Epidermal melanocyte (primary cell): ENCODE results near the gene TTC21A.
A peak's percentile ranks its signal among the peaks of the same experiment; 100 is the strongest.

Source experiments
- DNase-seq: peaks from one replicate; pipeline ENCODE4 v3.0.0; 2011; ENCODE audit warnings: low spot score; ENCODE audit not compliant: insufficient read length

TTC21A gene

GRCh38 chr3:39177708-39178332 is 70.3 kb downstream of the TTC21A start:
- peak; percentile 93 for DNase-seq

- no peak for DNase-seq
Measured at GRCh38 chr3:39178553-39178952, 71.1 kb downstream of the TTC21A start.

DNA sequence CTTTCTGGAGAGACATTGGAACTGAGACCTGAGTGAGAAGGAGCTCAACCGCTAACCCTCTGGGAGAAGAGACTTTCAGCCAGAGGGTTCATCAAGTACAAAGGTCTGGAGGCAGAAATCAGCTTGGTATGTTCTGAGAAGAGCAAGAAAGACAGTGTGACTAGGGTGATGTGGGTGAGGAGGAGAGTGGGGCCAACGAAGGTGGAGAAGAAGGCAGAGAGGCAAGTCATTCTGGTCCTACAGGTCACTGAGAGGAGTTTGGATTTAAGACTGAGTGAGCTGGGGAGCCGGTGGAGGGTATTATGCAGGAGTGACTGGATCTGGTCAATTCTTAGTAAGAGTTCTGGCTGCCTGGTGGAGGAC is 72.7 kb downstream of the TTC21A start:
- no peak for DNase-seq

- peak; percentile 59 for DNase-seq
Measured at GRCh38 chr3:39180546-39181346, 73.3 kb downstream of the TTC21A start.

- no peak for DNase-seq
Measured at GRCh38 chr3:39181408-39182335, 74.2 kb downstream of the TTC21A start.

DNA sequence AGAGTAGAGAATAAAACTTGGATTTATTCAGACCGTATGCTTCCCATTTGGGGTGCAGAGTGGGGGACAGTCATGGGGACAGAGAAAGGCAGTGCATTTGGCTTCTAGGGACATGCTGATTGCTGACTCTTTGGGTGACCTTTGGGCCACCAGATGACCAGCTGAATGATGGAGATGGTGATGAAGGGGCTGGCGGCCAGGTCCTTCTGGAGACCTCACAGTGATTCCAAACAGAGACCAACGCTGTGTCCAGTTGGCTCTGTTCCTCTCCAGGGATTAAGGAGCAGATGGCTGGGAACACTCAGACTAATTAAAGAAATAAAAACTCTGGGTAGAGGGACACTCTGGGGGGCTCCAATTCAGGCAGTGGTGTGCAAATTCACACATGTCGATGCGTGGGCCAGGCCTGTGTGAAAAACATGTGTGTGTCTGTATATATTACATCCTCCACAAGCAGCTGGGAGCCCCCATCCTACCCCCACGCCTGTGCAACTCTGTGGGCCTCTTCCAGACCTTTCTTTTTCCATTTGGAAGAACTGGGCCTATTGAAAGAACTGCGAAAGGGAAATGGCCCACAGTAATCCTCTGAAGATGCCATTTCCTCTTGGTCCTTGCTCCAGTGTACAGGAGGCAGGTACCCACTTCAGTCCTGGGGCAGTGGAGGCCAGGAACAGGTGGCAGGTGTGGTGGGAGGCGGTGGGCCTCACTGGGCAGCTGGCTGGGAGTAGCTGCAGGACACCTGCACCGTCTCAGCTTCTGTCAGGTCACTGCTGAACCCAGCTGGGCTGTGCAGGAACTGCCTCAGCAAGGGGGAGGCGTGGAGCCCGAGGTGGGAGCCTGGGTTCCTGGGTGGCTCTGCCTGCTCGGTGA is 76.0 kb downstream of the TTC21A start:
- no peak for DNase-seq

GRCh38 chr3:39184081-39184967 is 76.8 kb downstream of the TTC21A start:
- no peak for DNase-seq

DNA sequence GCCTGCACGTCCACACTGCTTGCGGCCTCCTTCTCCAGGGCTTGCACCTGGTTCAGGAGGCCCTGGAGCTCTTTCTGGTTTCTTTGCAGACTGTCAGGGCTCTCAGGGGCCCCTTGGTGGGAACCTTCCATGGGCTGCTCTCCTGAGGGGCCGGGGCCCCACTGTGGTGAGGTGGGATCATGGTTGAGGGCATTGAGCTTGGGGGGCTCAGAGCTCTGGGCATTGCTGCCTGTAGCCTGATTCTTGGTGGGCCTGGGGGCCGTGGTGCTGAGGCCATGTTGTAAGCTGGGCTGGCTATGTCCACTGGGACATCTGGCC is 77.4 kb downstream of the TTC21A start:
- DNase-seq: no peak

GRCh38 chr3:39185326-39185958 is 78.0 kb downstream of the TTC21A start:
- no peak for DNase-seq

- no peak for DNase-seq
Measured at GRCh38 chr3:39185959-39186691, 78.6 kb downstream of the TTC21A start.

DNA sequence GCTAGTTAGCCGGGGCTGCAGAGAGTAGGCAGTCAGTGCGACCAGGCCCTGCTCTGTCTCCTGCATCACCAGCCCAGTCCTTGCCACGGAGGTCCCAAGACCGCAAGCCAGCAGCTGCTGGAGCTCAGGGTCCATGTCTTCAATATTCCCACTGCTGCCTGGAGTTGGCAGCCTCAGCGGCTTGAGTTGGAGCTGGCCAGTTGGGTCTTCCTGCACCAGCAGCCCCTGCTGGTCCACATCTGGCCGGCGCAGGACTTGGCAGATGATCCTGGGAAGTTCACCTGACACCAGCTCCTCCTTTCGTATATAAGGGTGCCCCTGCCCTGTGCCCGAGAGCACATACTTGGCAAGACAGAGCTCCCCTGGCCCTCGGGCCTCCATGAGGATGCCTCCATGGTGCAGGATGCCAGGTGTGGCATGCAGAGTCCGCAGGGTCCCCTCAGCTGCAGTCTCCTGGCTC is 79.2 kb downstream of the TTC21A start:
- no peak for DNase-seq

DNA sequence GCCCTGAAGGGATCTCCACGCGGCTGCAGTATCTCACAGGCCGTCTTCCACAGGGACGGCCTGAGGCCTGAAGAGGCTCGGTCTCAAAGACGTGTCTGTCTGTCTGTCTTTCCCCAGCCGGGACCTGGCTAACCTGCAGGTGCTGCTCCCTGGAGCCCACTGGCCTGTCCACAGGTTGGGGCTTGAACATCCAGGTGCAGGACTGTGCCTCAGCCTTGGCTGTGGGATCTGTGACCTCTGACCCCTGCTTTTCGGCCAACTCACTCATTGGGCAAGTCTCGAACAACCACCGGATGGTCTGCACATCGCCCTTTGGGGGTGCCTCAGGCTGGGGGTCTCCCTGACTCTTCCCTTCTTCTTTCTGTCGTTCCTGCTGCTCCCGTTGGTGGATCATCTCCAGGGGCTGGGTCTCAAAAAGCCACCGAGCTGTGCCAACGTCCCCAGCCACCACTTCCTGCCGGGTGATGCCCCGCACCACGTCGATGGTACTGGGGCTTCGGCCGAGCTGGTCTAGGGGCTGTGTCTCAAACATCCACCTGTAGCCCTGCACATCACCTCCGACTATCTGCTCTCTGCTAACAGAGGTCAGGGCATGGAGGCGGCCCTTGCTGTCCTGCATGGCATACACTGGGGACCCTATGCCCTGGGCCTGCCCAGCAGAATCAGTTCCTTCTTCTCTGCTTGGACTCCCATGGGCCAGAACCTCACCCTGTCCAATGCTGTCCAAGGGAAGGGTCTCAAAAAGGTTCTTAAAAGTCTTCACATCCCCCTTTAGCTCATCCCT is 80.1 kb downstream of the TTC21A start:
- DNase-seq: no peak
